Loucy (cell line): ENCODE measurements around the gene SLC22A16.

Experiments used
- CTCF ChIP-seq: fragments of 200-600 bp; sonication (generic); conservative IDR thresholded peaks from 2 replicates; pipeline ENCODE4 v1.5.1; 2014; ENCODE audit warnings: mild to moderate bottlenecking, antibody characterized with exemption, low read length
- EZH2phosphoT487 ChIP-seq: fragments of 200-600 bp; IDR thresholded peaks from 2 replicates; pipeline ENCODE4 v1.6.1; 2018; ENCODE audit warnings: antibody characterized with exemption, mild to moderate bottlenecking, moderate library complexity, borderline replicate concordance

GRCh38 chr6:110491644-110492317 lies 15.4 kb upstream of the SLC22A16 start:
- TF ChIP-seq CTCF (no peak), EZH2phosphoT487 (no peak)
